A549 (cell line): ENCODE results near the gene EDIL3.

Source experiments
- HDAC2 ChIP-seq: fragments of 200-600 bp; sonication (generic); IDR thresholded peaks from 2 replicates; pipeline ENCODE4 v1.6.1; 2016
- JUNB ChIP-seq: fragments of >200 bp; sonication (Bioruptor Twin); formaldehyde crosslinking; IDR thresholded peaks from 2 replicates; pipeline ENCODE4 v1.6.1; 2016
- POLR2A ChIP-seq: IDR thresholded peaks from 2 replicates; pipeline ENCODE4 v1.6.1; 2012; ENCODE audit warnings: mild to moderate bottlenecking, low read length
- RCOR1 ChIP-seq: fragments of 150-350 bp; IDR thresholded peaks from 2 replicates; pipeline ENCODE4 v1.6.1; 2014; ENCODE audit warnings: antibody characterized with exemption, low read length, low read depth
- TF ChIP-seq, protein P1 (sequence below): fragments of 450-650 bp; IDR thresholded peaks from 2 replicates; pipeline ENCODE4 v1.6.1; 2014; ENCODE audit warnings: antibody characterized with exemption
- TF ChIP-seq, protein P2 (sequence below): fragments of >200 bp; sonication (Bioruptor Twin); formaldehyde crosslinking; IDR thresholded peaks from 3 replicates; pipeline ENCODE4 v1.5.1; 2016
- TF ChIP-seq, protein P3 (sequence below): fragments of 200-600 bp; sonication (generic); IDR thresholded peaks from 2 replicates; pipeline ENCODE4 v1.6.1; 2016; ENCODE audit warnings: antibody characterized with exemption, mild to moderate bottlenecking, moderate library complexity

DNA sequence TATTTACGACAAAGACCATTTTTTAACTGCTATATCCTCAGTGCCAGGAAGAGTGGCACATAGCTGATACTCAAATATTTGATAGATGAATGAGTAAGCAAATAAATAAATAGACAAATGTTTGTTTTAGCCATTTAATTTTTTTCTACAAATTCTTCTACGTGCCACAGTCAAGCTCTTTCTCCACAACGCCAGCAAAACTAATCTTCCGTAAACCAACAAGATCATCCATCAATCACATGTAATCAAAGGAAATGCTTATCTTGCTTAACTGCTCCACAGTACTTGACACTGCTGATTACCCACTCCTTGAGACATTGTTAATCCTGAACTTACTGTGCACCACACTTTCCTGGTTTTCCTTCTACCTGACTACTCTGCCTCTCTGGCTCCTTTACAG is 136.7 kb downstream of the EDIL3 start:
- TF ChIP-seq, protein P1, sequence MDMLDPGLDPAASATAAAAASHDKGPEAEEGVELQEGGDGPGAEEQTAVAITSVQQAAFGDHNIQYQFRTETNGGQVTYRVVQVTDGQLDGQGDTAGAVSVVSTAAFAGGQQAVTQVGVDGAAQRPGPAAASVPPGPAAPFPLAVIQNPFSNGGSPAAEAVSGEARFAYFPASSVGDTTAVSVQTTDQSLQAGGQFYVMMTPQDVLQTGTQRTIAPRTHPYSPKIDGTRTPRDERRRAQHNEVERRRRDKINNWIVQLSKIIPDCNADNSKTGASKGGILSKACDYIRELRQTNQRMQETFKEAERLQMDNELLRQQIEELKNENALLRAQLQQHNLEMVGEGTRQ, result no peak
- no peak for TF ChIP-seq POLR2A
- TF ChIP-seq, protein P2, sequence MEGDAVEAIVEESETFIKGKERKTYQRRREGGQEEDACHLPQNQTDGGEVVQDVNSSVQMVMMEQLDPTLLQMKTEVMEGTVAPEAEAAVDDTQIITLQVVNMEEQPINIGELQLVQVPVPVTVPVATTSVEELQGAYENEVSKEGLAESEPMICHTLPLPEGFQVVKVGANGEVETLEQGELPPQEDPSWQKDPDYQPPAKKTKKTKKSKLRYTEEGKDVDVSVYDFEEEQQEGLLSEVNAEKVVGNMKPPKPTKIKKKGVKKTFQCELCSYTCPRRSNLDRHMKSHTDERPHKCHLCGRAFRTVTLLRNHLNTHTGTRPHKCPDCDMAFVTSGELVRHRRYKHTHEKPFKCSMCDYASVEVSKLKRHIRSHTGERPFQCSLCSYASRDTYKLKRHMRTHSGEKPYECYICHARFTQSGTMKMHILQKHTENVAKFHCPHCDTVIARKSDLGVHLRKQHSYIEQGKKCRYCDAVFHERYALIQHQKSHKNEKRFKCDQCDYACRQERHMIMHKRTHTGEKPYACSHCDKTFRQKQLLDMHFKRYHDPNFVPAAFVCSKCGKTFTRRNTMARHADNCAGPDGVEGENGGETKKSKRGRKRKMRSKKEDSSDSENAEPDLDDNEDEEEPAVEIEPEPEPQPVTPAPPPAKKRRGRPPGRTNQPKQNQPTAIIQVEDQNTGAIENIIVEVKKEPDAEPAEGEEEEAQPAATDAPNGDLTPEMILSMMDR, result no peak
- TF ChIP-seq RCOR1, result no peak
- TF ChIP-seq JUNB, result no peak; the same call in 1 of the 2 replicates
- TF ChIP-seq, protein P3, sequence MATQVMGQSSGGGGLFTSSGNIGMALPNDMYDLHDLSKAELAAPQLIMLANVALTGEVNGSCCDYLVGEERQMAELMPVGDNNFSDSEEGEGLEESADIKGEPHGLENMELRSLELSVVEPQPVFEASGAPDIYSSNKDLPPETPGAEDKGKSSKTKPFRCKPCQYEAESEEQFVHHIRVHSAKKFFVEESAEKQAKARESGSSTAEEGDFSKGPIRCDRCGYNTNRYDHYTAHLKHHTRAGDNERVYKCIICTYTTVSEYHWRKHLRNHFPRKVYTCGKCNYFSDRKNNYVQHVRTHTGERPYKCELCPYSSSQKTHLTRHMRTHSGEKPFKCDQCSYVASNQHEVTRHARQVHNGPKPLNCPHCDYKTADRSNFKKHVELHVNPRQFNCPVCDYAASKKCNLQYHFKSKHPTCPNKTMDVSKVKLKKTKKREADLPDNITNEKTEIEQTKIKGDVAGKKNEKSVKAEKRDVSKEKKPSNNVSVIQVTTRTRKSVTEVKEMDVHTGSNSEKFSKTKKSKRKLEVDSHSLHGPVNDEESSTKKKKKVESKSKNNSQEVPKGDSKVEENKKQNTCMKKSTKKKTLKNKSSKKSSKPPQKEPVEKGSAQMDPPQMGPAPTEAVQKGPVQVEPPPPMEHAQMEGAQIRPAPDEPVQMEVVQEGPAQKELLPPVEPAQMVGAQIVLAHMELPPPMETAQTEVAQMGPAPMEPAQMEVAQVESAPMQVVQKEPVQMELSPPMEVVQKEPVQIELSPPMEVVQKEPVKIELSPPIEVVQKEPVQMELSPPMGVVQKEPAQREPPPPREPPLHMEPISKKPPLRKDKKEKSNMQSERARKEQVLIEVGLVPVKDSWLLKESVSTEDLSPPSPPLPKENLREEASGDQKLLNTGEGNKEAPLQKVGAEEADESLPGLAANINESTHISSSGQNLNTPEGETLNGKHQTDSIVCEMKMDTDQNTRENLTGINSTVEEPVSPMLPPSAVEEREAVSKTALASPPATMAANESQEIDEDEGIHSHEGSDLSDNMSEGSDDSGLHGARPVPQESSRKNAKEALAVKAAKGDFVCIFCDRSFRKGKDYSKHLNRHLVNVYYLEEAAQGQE, result no peak
- TF ChIP-seq HDAC2, result no peak
